GM18861 (cell line): ENCODE results near the gene TRAPPC3L.

ENCODE experiments used
- ATAC-seq: cut with Tn5 transposase; IDR thresholded peaks from one replicate; pipeline ENCODE4 v1.9.1; 2021; ENCODE audit not compliant: unreplicated experiment

The TRAPPC3L gene

DNA sequence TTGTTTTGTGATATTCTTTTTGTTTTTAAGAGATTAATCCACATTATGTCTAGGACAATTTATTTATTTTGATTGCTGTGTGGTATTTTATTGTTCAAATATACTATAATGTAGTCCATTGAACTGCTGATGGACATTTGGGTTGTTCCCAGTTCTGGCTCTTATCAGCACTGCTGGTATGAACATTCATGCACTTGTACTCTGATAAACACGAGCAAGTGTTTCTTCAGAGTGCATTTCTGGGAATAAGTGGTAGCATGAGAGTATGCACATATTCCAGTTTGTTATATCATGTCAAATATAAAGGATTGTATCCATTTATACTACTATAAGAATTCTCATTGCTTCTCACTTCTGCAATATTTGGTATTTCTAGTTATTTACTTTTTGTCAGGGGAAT, 77.2 kb downstream of the TRAPPC3L start:
- ATAC-seq, result no peak

DNA sequence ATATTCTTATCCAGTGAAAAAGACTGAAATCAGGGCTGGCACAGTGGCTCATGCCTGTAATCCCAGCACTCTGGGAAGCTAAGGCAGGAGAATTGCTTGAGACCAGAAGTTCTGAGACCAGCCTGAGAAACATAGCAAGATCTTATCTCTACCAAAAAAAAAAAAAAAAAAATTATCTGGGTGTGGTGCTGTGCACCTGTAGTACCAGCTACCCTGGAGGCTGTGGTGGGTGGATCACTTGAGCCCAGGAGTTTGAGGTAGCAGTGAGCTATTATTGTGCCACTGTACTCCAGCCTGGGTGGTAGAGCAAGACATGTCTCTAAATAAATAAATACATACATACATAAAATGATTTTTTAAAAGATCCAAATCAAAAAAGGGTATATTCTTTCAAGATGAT, 78.0 kb downstream of the TRAPPC3L start:
- no peak for ATAC-seq

DNA sequence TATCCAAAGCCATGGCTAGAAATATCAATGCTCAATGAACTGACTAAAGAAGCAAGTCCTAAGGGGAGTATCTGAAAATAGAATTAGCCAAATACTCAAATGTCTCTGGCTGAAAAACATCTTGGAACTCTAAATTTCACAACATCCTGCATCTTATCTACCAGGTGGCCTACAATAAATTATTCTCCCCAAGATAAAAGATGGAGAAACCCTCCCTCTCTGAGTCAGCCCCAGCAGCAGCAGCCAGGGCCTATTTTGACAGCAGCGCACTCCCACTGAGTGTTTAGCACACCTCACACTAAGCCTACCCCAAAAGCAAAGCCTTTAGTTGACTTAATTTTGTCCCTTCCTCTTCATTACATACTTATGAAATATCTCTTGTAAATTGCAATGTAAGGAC, 78.4 kb downstream of the TRAPPC3L start:
- ATAC-seq, result no peak

DNA sequence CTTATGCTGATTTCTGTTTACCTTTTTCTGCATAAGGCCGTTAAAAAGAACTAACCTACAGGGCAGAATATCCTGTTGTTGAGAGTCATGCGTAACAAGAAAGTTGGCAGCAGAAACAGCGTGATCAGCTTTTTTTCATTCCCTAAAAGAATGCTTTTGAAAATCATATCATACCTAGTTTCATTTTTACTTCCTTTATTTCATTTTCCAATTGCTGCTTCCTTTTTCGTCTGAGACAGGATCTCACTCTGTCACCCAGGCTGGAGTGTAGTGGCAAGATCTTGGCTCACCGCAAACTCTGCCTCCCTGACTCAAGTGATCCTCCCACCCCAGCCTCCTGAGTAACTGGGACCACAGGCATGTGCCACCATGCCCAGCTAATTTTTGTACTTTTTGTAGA, 80.2 kb downstream of the TRAPPC3L start:
- ATAC-seq, result no peak

DNA sequence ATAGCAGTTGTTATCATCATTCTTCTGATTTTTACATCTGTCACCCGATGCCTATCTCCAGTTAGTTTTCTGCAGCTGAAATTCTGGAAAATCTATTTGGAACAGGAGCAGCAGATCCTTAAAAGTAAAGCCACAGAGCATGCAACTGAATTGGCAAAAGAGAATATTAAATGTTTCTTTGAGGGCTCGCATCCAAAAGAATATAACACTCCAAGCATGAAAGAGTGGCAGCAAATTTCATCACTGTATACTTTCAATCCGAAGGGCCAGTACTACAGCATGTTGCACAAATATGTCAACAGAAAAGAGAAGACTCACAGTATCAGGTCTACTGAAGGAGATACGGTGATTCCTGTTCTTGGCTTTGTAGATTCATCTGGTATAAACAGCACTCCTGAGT, 82.2 kb downstream of the TRAPPC3L start:
- no peak for ATAC-seq

DNA sequence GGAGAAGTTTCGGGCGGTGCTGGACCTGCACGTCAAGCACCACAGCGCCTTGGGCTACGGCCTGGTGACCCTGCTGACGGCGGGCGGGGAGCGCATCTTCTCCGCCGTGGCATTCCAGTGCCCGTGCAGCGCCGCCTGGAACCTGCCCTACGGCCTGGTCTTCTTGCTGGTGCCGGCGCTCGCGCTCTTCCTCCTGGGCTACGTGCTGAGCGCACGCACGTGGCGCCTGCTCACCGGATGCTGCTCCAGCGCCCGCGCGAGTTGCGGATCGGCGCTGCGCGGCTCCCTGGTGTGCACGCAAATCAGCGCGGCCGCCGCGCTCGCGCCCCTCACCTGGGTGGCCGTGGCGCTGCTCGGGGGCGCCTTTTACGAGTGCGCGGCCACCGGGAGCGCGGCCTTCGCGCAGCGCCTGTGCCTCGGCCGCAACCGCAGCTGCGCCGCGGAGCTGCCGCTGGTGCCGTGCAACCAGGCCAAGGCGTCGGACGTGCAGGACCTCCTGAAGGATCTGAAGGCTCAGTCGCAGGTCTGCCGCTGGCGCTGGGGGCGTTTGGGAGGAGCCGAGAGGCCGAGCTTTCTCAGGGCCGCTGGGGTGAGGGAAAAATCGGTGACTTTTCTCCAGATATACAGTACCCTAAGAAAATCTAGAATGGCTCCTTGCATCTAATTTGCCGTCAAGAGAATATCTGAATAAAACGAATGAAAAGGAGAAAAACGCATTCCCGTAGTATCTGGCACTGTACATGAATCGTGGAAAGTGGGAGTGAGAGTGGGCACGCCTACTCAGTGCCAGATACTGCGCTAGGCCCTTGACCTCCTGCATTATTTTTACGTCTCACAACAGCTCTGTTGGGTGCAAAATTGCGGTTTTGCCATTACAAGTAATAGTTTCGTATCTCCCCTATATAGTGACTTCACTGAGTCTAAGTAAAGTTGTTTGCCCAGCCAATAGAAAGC, 83.3 kb downstream of the TRAPPC3L start:
- peak; percentile 76 for ATAC-seq

DNA sequence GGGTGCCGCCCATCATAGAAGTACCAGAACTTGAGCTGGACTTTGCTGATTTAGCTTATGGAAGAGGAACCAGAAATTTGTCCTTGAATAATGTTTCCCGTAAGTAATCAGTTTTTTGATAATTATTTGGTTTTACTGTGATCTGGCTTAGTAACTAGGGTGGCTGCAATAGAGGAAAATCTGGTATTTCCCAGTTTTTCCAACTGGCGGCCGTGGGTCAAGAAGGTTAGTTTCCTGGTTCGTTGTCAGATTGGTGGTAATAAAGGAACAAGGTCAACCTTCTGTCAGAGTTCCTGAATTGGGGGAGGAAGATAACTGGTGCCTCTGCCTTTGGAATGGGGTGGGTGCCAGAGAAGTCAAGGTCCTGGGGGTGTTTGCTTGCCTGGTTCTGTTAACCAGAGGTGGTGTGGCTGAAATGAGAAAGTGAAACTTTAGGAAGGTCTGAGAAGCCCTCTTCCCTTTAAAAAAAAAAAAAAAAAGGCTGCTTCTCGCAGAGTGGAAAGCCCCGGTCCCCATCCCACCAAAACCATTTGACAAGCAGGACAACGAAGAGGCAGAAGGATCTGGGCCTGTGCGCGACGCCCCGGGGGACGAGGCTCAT, 84.1 kb downstream of the TRAPPC3L start, which contains the start of gene CALHM6:
TSS of gene CALHM6 (plus strand) at position 45 of the 601 bp plus-strand sequence. CDS start at position 600, 555 bp downstream.
- ATAC-seq, result no peak

DNA sequence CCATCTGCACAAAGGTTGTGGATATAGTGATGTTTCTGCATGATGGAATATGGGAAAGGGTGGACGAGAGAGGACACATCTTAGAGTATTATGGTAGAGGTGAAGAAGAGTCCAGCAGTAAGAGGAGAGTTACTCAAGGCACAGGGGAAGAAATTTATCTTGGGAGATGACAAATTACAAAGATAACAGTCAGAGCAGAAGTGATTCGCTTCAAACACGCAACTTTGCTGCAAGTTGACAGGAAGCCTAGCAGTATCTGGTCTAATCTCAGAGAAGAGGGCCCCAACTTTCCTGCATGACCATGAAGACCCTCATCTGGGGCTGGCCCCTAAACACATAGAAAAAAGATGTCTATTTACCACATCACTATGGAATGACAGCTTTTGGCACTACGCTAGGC, 85.6 kb downstream of the TRAPPC3L start:
- no peak for ATAC-seq

DNA sequence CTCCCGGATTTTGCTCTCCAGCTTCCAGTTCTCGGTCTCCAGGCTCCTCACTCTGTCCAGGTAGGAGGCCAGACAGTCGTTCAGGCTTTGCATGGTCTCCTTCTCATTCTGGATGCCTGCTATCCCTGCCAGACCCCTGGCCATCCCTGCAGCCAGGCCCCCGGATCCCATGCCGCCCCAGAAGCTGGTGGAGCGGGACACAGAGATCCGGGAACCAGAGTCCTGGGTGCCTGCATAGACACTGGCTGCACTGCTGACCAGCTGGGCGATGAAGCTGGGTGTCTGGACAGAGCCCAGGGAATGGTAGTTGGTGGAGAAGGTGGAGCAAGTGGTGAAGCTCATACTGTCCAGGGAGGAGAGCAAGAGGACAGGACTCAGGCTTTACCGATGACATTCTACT, 87.2 kb downstream of the TRAPPC3L start:
- ATAC-seq, result no peak

DNA sequence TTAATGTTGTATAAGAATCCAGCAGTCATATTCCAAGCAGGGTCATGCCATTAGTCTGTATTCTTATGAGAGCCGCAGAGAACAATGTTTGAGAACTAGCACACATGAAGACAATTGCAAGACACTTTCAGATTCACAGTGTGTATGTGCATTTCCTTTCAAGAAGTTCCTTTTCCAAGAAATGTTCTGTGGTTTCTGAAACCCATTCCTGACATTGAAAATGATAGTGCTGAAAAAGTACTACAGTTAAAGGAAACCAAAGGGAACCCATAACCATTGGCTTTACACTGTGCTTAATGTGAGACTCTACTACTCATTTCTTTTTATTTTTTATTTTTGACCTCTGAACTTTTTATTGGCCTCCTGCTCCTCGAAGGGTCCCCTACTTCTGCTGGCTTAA, 88.6 kb downstream of the TRAPPC3L start:
- no peak for ATAC-seq

DNA sequence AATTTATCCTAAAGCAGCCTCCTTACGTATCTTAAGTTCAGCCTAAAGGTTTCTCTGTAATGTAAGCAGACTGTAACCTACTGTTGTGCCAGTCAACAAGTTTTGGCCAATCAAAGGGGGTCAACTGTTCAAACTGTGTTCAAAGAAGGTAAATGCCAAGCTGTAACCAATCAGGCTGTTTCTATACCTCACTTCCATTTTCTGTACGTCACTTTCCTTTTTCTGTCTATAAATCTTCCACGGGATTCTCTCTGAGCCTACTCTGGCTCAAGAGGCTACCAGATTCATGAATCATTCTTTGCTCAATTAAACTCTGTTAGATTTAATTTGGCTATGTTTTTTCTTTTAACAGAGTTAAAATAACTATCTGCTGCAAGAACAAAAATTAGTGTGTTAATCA, 89.4 kb downstream of the TRAPPC3L start:
- ATAC-seq, result no peak

DNA sequence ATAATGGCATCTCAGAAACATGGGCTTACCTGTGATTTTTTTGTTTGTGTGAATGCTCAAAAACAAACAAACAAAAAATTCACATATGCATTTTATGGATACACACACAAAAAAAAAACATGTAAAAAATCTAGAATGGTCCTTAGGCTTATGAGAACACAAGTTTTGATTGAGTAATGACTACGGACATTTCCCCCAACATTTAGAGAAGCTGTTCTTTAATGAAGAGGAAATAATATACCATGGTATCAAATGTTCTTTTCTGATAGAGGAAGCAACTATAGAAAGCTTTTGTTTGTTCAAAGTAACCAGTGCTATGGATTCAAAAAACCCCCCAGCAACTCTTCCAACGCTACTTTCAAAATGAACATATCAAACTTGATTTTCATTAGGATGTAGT, 93.0 kb downstream of the TRAPPC3L start:
- no peak for ATAC-seq

DNA sequence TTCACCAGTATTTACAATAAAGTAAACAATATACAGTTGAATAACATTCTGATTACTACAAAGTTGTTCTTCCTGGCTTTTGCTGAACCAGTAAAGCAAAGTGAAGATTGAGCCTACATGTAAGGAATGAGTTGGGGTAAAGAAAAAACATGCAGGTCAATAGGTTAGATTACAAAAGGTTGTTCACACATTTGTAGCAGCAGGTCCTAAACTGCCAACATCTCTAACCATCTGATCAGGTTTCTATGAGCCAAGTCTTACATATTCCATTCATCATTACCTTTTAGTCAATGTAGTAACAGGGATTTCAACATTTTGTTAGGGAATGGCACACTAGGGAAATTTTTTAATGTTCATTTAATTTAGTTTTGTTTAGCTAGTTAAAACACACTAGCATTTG, 93.6 kb downstream of the TRAPPC3L start:
- ATAC-seq, result no peak

DNA sequence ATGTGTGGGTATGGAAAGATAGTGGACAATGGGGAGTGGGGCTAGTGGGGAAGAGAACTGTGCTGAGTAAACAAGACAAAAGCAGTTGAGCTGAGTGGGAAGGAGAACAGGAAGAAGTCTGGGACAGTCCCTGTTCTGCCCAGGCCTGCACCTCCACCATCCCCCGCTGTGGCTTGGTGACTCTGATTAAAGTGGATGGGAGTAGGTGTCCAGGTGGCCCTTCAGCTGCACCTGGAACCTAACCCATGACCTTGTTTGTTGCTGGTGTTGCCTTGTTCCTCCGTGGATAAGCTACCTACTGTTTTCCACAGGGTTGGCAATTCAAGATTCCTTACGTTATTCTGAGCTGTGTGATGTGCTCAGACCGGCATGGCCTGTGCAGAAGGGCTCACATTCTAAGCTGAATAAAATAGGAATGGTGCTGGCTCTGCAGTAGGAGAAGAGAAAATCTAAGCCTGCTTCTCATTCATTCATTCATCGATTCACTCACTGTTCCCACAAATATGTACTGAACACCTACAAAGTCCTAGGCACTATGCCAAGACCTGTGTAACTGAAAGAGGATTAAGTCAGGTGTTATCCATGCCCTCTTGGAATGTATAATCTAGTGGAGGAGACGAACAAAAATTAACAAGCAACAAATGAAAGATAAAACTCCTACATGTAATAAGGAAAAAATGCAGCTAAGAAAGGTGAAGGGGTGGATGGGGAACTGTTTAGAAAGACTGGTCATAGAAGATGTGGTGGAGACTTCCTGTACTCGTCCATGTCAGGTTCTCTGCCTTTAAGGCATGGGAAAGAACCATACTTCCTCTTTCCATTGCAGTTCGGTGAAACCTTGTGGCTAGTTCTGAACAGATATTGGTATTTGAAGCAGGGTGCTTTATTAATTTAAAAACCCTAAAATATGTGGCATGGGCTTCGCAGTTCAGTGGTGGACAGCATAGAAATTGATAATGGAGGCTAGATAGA, 94.4 kb downstream of the TRAPPC3L start:
- ATAC-seq, result peak; percentile 87

DNA sequence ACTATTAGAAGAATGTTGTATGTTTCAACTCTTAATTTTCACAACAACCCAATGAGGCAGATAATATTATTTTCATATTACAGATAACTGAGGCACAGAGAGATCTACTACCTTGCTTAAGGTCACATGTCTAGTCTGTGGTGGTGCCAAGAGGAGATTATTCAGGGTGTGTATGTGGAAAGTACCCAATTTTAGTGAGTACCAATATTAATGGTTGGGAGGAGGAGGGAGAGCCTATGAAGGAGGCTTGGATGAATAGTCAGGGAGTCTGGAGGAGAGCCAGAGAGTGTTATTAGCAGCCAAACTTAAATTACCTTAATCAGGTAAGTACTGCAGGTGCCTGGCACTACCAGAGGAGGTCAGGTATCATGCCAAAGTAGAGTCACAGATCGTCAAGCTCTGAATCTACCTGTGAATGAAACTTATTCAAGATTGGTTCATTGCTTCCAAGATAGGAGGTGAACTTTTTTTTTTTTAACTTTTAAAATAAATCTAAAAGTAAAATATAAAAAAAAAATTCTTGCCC, 95.2 kb downstream of the TRAPPC3L start:
- no peak for ATAC-seq

DNA sequence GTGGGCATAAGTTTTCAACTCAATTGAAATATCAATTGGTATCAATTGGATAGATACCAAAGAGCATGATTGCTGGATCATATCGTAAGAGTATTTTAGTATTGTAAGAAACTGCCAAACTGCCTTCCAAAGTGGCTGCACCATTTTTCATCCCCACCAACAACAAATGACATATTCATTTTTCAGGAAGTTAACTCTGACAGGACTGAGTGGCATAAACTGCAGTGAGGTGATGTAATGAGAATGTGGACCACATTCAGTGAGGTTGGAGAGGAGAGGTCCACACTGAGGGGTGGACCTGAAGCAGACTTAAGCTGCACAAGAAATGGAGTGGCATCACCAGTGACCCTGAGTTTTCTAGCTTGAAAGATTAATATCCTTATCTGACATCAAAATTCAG, 95.9 kb downstream of the TRAPPC3L start:
- no peak for ATAC-seq

DNA sequence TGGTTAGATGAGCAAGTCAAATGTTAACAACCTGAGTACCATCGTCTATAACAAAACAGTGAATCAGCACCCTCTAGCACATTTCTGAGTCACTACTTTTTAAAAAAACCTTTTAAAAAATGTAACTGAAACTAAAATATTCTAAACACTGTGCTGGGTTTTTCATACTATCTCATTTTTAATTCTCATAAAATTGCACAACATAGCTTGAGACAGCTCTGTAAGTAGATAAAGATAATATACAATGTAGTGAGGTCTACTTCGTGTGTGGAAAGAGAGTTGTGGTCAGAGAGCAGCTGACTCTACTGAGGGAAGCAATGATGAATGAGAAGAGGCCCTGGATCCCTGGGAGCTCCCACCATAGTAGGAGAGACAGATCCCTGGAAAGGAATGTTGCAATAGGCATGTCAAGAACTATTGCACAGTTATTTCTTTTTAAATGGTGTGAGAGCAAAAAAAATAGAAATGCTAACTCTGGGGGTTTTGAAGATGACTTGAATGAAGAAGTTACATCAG, 97.9 kb downstream of the TRAPPC3L start:
- no peak for ATAC-seq

DNA sequence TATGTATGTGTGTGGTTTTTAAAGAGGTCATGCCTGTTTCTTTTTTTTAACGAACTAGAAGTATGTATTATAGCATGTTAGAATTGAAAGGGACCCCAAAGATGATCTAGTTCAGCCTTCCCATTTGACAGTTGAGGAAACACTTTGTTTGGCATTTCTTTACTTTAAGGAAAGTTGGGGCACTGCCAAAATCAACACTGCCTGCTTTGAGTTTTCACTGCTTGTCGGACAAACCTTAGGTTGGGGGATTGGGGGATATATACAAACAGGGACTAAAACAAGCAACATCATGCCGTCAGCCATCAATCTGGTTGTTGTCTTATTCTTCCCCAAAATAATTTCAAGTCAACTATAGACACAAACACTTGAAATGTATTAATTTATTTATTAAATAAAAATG, 98.4 kb downstream of the TRAPPC3L start:
- ATAC-seq, result no peak

DNA sequence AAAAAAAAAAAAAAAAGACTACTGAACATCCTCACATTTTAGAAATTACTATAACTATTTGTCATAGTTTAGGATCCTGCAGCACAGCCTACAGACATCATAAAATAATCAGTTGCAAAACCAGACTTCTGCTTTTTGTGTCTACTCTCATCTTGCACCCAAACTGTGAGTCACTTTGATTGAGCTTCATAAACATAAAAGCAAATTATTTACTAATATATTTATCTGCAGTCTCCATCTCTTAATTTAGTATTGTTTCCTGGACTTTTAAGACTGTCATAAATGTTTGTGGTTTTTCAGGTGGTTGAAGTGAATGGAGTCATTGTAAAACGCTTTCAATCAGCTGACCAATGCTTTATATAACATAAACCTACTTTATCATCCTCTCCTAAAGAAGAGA, 99.1 kb downstream of the TRAPPC3L start:
- no peak for ATAC-seq

DNA sequence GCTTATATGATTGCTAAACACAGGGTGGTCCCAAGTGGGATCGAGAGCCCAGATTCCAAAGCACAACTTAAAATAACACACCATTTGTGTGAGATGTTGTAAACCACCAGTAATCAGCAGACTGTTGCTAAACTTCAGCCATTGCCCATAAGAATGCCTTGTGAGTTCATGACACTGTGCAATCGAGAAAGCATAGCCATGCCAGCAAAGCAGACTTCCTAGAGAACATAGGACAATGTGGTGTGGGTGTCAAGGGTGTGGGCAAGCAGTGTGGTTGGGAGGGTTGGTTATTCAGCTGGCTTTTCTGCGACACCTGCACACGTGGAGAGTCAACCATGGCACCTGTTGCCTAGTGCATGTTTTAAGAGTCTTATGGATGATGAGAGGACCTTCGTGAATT, 100.4 kb downstream of the TRAPPC3L start:
- ATAC-seq, result no peak
